ENCODE results near the gene ADRA2C. TPM values are rescaled to one million over a fixed set of nuclear protein-coding genes. Genes with fewer than 3 reads are reported as not detected.

ADRA2C gene
- polyA plus RNA-seq, 1 experiment: not detected

DNA sequence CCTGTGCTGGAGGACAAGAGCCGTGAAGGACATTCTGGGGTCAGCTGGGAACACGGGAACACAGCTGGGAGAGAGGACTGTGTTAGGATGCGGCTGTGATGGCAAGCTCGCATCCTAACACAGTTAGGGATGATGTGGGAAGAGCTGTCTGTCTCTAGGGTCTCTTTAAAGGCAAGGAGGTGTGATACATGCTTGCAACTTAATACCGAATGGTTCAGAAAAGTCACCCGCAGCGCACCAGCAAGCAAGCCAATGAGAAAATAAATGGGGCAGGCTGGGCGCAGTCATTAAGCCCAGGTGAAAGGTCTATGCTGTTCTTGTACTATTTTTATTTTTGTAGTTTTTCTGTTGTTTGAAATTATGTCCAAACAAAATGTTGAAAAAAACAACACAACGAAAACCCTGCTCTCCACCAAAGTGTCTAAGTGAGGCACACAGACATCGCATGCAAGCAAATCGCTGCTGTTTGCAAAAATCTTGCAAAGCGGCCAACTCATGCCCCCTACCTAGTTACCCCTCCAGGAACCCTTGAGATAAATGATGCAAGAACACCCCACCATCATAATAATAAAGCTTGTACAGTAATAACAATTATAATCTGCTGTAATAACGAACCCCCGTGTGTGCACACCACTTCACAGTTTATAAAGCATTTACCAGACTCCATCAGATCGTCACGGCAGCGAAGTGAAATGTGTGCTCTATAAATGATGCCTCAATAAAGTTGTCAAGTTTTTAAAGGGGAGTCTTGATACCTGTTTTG, 17.9 kb upstream of the ADRA2C start:
- H3K27me3 ChIP-seq (ENCODE audit: control insufficient read depth, insufficient read depth, low read length): peaks cover 40% of the 10 kb centered on the region
- TF ChIP-seq, protein P1, sequence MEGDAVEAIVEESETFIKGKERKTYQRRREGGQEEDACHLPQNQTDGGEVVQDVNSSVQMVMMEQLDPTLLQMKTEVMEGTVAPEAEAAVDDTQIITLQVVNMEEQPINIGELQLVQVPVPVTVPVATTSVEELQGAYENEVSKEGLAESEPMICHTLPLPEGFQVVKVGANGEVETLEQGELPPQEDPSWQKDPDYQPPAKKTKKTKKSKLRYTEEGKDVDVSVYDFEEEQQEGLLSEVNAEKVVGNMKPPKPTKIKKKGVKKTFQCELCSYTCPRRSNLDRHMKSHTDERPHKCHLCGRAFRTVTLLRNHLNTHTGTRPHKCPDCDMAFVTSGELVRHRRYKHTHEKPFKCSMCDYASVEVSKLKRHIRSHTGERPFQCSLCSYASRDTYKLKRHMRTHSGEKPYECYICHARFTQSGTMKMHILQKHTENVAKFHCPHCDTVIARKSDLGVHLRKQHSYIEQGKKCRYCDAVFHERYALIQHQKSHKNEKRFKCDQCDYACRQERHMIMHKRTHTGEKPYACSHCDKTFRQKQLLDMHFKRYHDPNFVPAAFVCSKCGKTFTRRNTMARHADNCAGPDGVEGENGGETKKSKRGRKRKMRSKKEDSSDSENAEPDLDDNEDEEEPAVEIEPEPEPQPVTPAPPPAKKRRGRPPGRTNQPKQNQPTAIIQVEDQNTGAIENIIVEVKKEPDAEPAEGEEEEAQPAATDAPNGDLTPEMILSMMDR (IDR thresholded peaks at IDR 0.05; ENCODE audit: low read depth, low read length): no peak
- H3K9me3 ChIP-seq (ENCODE audit: control insufficient read depth, insufficient read depth, low read length): peaks cover 4% of the 10 kb centered on the region; the same call in 1 of the 2 replicates

DNA sequence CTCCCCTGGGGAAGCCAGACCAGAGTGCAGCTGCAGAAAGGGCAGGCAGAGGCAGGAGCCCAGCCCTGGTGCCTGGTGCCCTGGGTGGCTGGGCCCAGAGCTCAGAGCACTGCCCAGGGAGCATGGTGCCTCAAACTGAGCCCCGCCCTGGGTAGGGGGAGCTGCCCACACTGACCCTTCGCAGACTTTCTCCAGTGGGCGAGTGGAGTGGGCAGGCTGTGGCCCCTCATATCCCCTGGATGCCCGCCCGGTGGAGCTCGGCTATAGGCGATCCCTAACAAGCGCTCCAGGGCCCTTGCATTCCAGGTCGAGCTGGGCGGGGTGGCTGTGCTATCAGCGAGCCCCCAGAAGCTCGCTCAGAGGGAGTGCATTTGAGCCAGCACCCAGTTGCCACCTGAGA, 17.1 kb upstream of the ADRA2C start:
- TF ChIP-seq, protein P1 (IDR thresholded peaks at IDR 0.05; ENCODE audit: low read depth, low read length): no peak
- peaks cover 4% of the 10 kb centered on the region; the same call in 1 of the 2 replicates for H3K9me3 ChIP-seq (ENCODE audit: control insufficient read depth, insufficient read depth, low read length)
- CTCF ChIA-PET: interaction anchor here (0.8 kb wide), 1 partner anchor 91 kb away, joined by 3 read pairs; no protein-coding TSS in a partner anchor
- POLR2A ChIA-PET: no interaction called here
- H3K27me3 ChIP-seq (ENCODE audit: control insufficient read depth, insufficient read depth, low read length): peaks cover 37% of the 10 kb centered on the region
- H3K4me3 ChIP-seq (ENCODE audit: low read depth, low read length): no peak overlapping the region
- DNase-seq (ENCODE audit: low read depth, low spot score): no peak
- H3K27ac ChIP-seq (ENCODE audit: low read depth, low read length): no peak overlapping the region

More for the DNA sequence above, 17.9 kb upstream of the ADRA2C start:
- ChIA-PET POLR2A (no interaction called here), CTCF (interaction anchor here (0.6 to 2.1 kb wide), 5 partner anchors 16 to 504 kb away, joined by 3 to 9 read pairs (median 5); no protein-coding TSS in a partner anchor)
- Histone ChIP-seq H3K4me3 (ENCODE audit: low read depth, low read length) (no peak overlapping the region), H3K27ac (ENCODE audit: low read depth, low read length) (no peak overlapping the region)
- no peak for DNase-seq (ENCODE audit: low read depth, low spot score)

DNA sequence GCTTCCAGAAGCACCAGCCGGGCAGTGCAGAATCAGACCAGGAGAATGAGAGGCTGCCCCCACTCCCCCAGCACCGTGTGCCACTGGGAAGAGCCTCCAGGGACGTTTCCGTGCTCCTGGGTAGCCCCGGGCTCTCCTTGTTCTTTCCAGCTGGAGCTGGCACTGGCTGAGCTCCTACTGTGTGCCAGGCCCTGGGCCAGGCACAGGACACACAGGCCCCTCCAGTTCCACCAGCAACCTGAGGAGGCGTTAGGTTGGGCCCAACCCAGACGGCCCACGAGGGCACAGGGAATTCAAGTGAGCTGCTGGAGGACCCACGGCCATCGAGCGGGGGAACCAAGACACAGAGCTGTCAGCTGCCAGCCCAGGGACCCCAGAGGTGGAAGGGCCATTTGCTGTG, 15.9 kb upstream of the ADRA2C start:
- peaks cover 27% of the 10 kb centered on the region for H3K27me3 ChIP-seq (ENCODE audit: control insufficient read depth, insufficient read depth, low read length)
- DNase-seq (ENCODE audit: low read depth, low spot score): no peak
- ChIA-PET POLR2A (no interaction called here), CTCF (no interaction called here)
- TF ChIP-seq, protein P1 (IDR thresholded peaks at IDR 0.05; ENCODE audit: low read depth, low read length): no peak
- H3K27ac ChIP-seq (ENCODE audit: low read depth, low read length): no peak overlapping the region
- H3K4me3 ChIP-seq (ENCODE audit: low read depth, low read length): no peak overlapping the region
- 0 out of 2 replicates have a peak, but pooled peaks cover 4% of the 10 kb centered on the region for H3K9me3 ChIP-seq (ENCODE audit: control insufficient read depth, insufficient read depth, low read length)

DNA sequence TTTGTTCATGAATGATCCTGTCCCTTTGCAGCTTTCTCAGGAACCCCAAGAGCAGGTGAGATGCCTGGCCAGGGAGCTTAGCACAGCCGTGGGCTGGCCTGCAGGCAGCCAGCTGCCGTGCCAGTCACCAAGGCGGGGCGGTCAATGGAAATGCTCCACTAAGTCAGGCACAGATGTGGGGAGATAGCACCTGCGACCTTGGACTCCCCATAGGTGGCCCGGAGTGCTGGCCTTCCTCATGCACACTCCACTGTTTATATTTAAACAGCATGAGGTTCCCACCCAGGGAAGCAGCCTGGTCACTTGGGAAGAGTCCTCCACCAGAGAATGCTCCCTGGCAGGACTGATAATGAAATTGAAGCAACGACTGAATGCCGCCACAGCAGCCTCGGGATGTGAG, 14.2 kb upstream of the ADRA2C start:
- TF ChIP-seq, protein P1 (IDR thresholded peaks at IDR 0.05; ENCODE audit: low read depth, low read length): no peak
- ChIA-PET CTCF (no interaction called here), POLR2A (no interaction called here)
- Histone ChIP-seq H3K27me3 (ENCODE audit: control insufficient read depth, insufficient read depth, low read length) (peaks cover 22% of the 10 kb centered on the region), H3K27ac (ENCODE audit: low read depth, low read length) (no peak overlapping the region), H3K4me3 (ENCODE audit: low read depth, low read length) (no peak overlapping the region), H3K9me3 (ENCODE audit: control insufficient read depth, insufficient read depth, low read length) (no peaks in the 10 kb centered on the region)
- DNase-seq (ENCODE audit: low read depth, low spot score): no peak

DNA sequence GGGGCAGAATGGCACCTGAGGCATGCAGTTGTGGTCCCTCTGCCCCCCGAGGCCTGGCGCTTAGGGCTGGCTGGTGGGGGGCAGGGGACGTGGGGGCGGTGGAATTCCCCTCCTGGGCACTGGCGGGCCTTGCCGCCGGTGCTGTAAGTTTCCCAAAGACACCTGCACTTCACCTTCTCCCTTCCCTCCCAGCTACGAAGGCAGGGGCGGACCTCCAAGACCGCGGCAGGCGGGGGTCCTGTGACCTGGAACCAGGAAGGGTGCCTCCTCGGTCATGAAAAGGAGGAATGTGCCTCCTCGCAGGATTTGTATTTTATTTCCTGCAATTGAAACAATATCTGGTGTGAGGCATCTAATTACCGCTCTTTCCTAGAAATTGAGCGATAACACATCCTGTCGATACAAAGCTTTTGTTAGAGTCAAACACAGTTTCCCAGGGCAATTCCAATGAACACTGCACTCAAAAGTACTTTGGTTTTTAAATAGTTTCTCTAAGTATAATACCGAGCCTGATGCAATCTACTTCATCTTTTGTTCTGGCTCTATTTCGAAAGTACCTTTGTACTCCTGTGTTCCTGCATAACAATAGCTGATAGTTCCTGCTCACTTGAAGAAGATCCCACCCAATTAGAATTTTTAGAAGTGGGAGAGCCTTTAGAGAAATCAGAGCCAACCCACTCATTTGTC, 12.3 kb upstream of the ADRA2C start:
- Histone ChIP-seq H3K27me3 (ENCODE audit: control insufficient read depth, insufficient read depth, low read length) (peaks cover 9% of the 10 kb centered on the region), H3K4me3 (ENCODE audit: low read depth, low read length) (no peak overlapping the region), H3K9me3 (ENCODE audit: control insufficient read depth, insufficient read depth, low read length) (no peaks in the 10 kb centered on the region), H3K27ac (ENCODE audit: low read depth, low read length) (no peak overlapping the region)
- ChIA-PET CTCF (no interaction called here), POLR2A (no interaction called here)
- TF ChIP-seq, protein P1 (IDR thresholded peaks at IDR 0.05; ENCODE audit: low read depth, low read length): no peak
- DNase-seq (ENCODE audit: low read depth, low spot score): no peak

Data from AG04450 (cell line).